ENCODE data around the gene FBXL14.

The FBXL14 gene

GRCh38 chr12:1593174-1594005 lies 991 bp downstream of the FBXL14 start:
- DNase-seq (ENCODE audit: low read depth) = no peak

GRCh38 chr12:1592444-1593173 lies 1.8 kb downstream of the FBXL14 start:
- DNase-seq (ENCODE audit: low read depth) = no peak

GRCh38 chr12:1591543-1591942 lies 2.8 kb downstream of the FBXL14 start:
- no peak for DNase-seq (ENCODE audit: low read depth)

GRCh38 chr12:1591034-1591433 lies 3.3 kb downstream of the FBXL14 start:
- no peak for DNase-seq (ENCODE audit: low read depth)

DNA sequence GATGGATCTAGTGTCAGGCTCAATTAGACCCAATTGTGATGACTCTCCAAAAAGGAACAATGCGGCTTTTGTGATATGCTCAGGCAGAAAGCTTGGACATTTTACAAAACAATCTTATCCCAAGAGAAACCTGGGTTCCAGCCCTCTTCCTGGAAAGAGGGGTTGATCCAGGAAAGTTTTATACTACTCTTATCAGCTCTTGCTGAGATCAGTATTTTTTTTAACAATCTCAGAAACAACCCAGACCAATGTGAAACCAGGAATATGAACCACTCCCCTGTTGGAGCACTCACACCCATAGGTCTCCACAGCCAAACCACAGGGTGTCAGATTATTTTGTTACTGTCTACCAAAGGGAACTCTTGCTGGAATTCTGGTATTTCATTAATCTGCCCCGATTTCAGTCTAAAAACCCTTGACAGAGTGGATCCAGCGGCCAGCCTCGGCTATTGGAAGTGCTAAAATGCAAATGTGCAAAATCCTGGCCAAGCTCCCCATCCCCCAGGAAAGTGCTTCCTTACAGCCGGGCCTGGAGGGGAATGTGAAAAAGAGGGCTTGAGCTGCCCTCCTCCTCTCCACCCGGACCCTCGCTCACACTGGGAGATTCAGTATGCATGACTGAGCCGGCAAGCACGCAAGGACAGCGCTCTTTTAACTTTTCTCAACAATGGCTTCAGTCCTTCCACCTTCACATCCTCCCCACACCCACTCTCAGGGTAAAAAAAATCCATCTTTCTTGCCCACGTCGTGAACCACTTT lies 4.0 kb downstream of the FBXL14 start:
- DNase-seq (ENCODE audit: low read depth) = no peak

- DNase-seq (ENCODE audit: low read depth) = no peak
These were observed 5.8 kb downstream of the FBXL14 start for GRCh38 chr12:1588575-1588947.

DNA sequence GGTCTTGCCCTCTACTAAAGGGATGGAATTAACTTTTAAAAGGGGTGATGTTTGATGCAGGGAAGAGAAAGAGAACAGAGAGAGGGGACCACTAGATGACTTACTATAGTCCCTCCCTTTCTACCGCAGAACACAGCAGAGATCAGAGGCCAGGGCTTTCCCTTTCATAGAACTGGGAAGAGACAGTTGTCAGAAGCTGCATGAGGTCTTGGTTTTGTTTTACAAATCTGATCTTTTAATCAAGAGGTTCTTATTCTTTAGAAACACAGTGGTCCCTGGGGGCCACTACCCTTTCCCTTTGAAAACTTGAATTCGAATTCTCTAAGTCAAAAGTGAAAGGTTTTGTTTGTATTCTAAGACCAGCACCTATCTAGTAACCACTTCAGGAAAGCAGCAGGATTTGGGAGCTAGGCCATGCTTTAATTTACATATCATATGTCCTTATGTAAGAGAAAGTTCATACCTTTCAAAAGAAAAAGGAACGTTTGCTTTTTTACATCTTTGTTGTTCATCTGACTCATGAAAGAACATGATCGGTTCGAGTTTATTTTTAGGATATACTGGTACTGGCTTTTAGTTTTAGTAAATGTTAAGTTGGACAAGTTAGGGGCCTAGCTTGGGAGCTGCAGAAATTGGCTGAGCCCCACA lies 6.3 kb downstream of the FBXL14 start:
- DNase-seq (ENCODE audit: low read depth) = no peak

GRCh38 chr12:1584326-1584725 lies 10.1 kb downstream of the FBXL14 start:
- DNase-seq (ENCODE audit: low read depth) = no peak

GRCh38 chr12:1583421-1584078 lies 10.8 kb downstream of the FBXL14 start:
- DNase-seq (ENCODE audit: low read depth) = no peak

DNA sequence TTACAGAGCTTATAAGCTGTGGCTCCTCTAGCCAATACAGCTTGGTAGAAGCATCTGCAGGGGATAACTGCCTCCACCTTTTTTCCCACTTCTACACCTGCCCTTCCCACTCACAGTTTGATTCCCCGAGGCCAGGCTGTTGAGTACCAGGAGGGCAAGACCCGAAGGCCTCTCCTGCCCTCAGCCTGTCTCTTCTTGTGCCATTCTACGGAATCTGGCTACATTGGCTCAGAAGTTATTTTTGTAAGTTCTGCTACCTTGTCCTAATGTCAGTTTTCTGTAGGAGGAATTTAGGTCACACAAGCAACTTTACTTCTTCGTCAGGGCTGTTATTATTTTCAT lies 11.7 kb downstream of the FBXL14 start:
- no peak for DNase-seq (ENCODE audit: low read depth)

DNA sequence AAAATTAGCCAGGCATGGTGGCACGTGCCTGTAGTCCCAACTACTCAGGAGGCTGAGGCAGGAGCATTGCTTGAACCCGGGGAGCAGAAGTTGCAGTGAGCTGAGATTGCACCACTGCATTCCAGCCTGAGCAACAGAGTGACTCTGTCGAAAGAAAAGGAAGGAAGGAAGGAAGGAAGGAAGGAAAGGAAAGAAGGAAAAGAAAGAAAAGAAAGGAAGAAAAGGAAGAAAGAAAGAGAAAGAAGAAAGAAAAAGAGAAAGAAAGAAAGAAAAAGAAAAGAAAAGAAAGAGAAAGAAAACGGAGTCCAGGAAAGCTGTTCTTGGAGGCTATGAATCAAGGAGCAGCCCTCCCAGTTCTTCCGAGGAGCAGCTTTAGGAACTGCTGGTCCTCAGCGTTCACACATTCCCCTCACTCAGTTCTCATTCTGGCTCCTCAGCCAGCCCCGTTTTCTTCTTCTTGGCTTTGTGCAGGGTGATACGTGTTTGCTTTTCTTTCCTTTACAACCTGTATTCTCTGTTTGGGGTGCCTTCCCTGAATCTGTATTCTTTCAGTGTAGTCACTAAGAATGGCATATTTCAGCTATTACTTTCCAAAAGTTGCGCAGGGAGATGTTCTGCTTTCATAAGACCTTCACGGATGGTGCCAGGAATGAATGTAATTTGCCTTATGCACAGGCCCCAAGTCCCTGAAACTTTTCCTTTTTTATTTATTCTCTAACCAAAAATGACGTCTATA lies 12.2 kb downstream of the FBXL14 start:
- DNase-seq (ENCODE audit: low read depth) = no peak

- no peak for DNase-seq (ENCODE audit: low read depth)
These were observed 13.9 kb downstream of the FBXL14 start for GRCh38 chr12:1580526-1580925.

DNA sequence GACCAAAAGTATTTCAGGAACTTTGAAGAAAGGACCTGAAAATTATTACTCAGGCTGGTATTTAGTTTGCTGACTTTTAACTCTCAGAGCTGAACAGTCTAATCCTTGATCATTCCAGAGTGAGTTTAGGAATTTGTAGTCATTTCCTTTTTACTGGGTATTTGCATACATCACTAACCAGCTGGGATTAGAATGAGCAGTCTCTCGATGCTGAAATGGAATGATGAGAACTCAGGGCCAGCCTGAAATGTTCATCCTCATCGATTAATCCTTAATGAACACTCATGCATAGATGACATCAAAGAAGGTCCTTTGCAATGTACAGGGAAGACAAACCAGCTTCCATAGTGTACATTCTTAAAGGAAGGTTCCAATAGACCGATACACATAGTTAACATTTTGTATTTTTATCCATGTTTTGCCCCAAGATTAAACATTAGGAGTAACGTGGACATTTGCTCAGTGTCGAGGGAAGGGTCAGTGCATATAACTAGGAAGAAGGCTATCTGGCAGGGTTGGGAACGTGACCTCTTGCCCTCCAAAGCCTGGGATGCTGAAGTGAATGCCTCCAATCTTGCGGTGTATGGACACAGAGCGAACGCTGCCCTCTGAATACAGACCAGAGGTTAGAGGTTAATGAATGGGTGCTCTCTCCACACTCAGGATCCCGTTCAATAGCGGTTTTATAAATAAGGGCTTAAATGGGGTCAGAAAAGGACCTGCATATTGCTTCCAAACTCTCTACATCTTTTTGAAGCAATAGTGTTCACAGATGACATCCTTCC lies 14.5 kb downstream of the FBXL14 start:
- no peak for DNase-seq (ENCODE audit: low read depth)

- no peak for DNase-seq (ENCODE audit: low read depth)
These were observed 17.8 kb downstream of the FBXL14 start for GRCh38 chr12:1576410-1577241.

- DNase-seq (ENCODE audit: low read depth) = no peak
These were observed 18.7 kb downstream of the FBXL14 start for GRCh38 chr12:1575408-1576401.

DNA sequence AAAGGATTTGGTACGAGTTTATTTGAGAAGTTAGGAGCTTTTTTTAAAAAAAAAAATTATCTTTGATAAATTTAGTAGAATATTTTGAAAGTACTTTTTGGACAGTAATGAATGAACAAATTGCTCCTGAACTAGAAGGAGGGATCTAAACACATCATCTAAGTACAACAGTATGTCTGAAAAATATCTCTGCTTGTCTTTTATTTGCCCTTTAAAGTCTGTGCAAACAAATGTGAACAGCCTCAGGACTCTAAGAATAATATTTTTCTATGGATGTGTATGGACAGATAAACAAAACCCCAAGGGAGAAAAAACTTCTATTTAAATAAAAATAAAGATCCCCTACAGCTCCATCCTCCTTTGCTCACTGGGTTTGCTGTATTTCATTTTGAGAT lies 19.5 kb downstream of the FBXL14 start:
- no peak for DNase-seq (ENCODE audit: low read depth)

- DNase-seq (ENCODE audit: low read depth) = no peak
These were observed 20.2 kb downstream of the FBXL14 start for GRCh38 chr12:1573960-1574864.

Measured in stimulated activated CD4-positive, alpha-beta T cell treated with anti-CD3 and anti-CD28 coated beads, Interleukin-2, amount 100 ng/mL, for 4 hours (primary cell).